A673 (cell line): ENCODE data around the gene SLC26A2.
"Not testable (repeated sequence)": the region's sequence is repeated elsewhere in the genome, so short reads cannot be mapped to it uniquely, and the experiment has no call there.

Experiments used
- CTCF ChIP-seq: fragments of 300-800, 200-600 bp; sonication (generic); conservative IDR thresholded peaks from 2 replicates; pipeline ENCODE4 v1.5.1; 2017; ENCODE audit warnings: low read depth, mild to moderate bottlenecking, antibody characterized with exemption, low read length, moderate library complexity, mixed read lengths
- EZH2 ChIP-seq: fragments of 200-600 bp; sonication (generic); IDR thresholded peaks from 2 replicates; pipeline ENCODE4 v1.6.1; 2017; ENCODE audit warnings: borderline replicate concordance, low read depth, mild to moderate bottlenecking, mixed read lengths, antibody characterized with exemption, low read length; ENCODE audit not compliant: poor library complexity, severe bottlenecking

GRCh38 chr5:149942741-149943169 lies 17.8 kb upstream of the SLC26A2 start:
- TF ChIP-seq CTCF, EZH2: not testable (repeated sequence)
